ENCODE measurements around the gene CTRB1. TPM values are rescaled to one million over a fixed set of nuclear protein-coding genes. Genes with fewer than 3 reads are reported as not detected.

Gene CTRB1
- total and polyA plus RNA-seq, 2 of the 13 experiments (the other 11 are each of a cell fraction or from before 2014, with no cell fraction given) = not detected

- DNase-seq (ENCODE audit: low spot score) (no peak), ATAC-seq (no peak), FAIRE-seq (no peak)
- POLR2A ChIA-PET = interaction anchor here (4.3 to 9.3 kb wide), 3 partner anchors 13 to 42 kb away, joined by 82 to 151 read pairs (median 102); partner anchors contain the start of gene BCAR1
- H3K4me3 ChIP-seq (replicated peaks in 1 of 3; ENCODE audit: insufficient read depth in 1 of 3, low read depth in 2 of 3, low read length in 3 of 3) = peak overlapping the region; percentile 92 to 99 (median 96)
- BruUV-seq (replicated peaks) = TSS peak; percentile 40
- intact Hi-C loops (cut with micrococcal nuclease; ENCODE audit: unreplicated experiment) = loop anchor here (2.0 to 5.0 kb wide), 2 partner anchors 20 to 198 kb away; partner anchors contain the start of gene TMEM170A
- peak overlapping the region; percentile 98 for H3K4me2 ChIP-seq (ENCODE audit: low read depth, low read length)
- WGBS (ENCODE audit: low lambda C conversion rate) = 32% methylated on average over 13 of the region's 14 CpGs
- H3K9ac ChIP-seq (ENCODE audit: insufficient read depth, low read depth, low read length) = peak overlapping the region; percentile 96
- H4K20me1 ChIP-seq (ENCODE audit: insufficient read depth, low read length) = peaks cover 34% of the 10 kb centered on the region
- H3K79me2 ChIP-seq (ENCODE audit: insufficient read depth, low read length) = peaks cover 58% of the 10 kb centered on the region
- H3K4me1 ChIP-seq (ENCODE audit: insufficient read depth, low read length) = peaks cover 69% of the 10 kb centered on the region
- H3K27ac ChIP-seq (ENCODE audit: extremely low read length, insufficient read depth, low read length) = peak overlapping the region; percentile 61
- CTCF ChIA-PET (ENCODE audit: low intra/inter-chr PET ratio, low total read pairs) = no interaction called here
- no peaks in the 10 kb centered on the region for H3K27me3 ChIP-seq (ENCODE audit: control insufficient read depth in 1 of 2, insufficient read depth in 2 of 2, low read length in 2 of 2)
- in situ Hi-C loops (cut with HindIII; ENCODE audit: extremely low pct_ligation_motif_present, low pct_unique_long_range_greater_than_20kb) = no loop called here
- H2AFZ ChIP-seq (ENCODE audit: low read length) = no peak overlapping the region
- H3K36me3 ChIP-seq (replicated peaks in 1 of 2; ENCODE audit: control insufficient read depth in 1 of 2, insufficient read depth in 2 of 2, low read length in 2 of 2) = peaks cover 0 to 3% of the 10 kb centered on the region in 2 experiments; a peak in 1 of 5 replicates
- H3K9me3 ChIP-seq (ENCODE audit: low read length) = no peaks in the 10 kb centered on the region
- TF ChIP-seq ZNF800 (CRISPR knock-in tag; IDR thresholded peaks at IDR 0.05) = 0 out of 2 replicates have a peak, but pooled peaks have one; percentile 34
- TF ChIP-seq AKAP8 (CRISPR knock-in tag; IDR thresholded peaks at IDR 0.05) = peak; percentile 43; the same call in 1 of the 2 replicates
- TF ChIP-seq CBX2 (IDR thresholded peaks at IDR 0.05; ENCODE audit: low read depth, low read length) = no peak
- TF ChIP-seq CBX2 (CRISPR knock-in tag; IDR thresholded peaks at IDR 0.05; ENCODE audit: low read depth) = no peak
- TF ChIP-seq KLF6 (CRISPR knock-in tag; IDR thresholded peaks at IDR 0.05) = no peak
- 0 out of 2 replicates have a peak, but pooled peaks have one; percentile 25 for TF ChIP-seq ZNF772 (CRISPR knock-in tag; IDR thresholded peaks at IDR 0.05)
- no peak for TF ChIP-seq SRSF4 (IDR thresholded peaks at IDR 0.05; ENCODE audit: low read depth, low read length, poor library complexity, severe bottlenecking)
- 0 out of 2 replicates have a peak, but pooled peaks have one; percentile 15 for TF ChIP-seq HNF1B (CRISPR knock-in tag; IDR thresholded peaks at IDR 0.05)
- no peak for TF ChIP-seq ZNF460 (CRISPR knock-in tag; IDR thresholded peaks at IDR 0.05; ENCODE audit: borderline replicate concordance)
- TF ChIP-seq TAF1 (CRISPR knock-in tag; IDR thresholded peaks at IDR 0.05) = no peak; the same call in 1 of the 2 replicates
- peak in 1 of 2 experiments; percentile 8; a peak in 2 of 4 replicates for TF ChIP-seq HMGXB4 (CRISPR knock-in tag; IDR thresholded peaks at IDR 0.05; ENCODE audit: borderline replicate concordance in 1 of 2, low read depth in 1 of 2)
- 0 out of 2 replicates have a peak, but pooled peaks have one; percentile 8 for TF ChIP-seq SALL1 (CRISPR knock-in tag; IDR thresholded peaks at IDR 0.05)
- TF ChIP-seq EHMT2 (IDR thresholded peaks at IDR 0.05; ENCODE audit: borderline replicate concordance, low read depth, low read length) = no peak
- TF ChIP-seq CERS6 (CRISPR knock-in tag; IDR thresholded peaks at IDR 0.05) = no peak
- TF ChIP-seq FOXO1 (CRISPR knock-in tag; IDR thresholded peaks at IDR 0.05) = 0 out of 2 replicates have a peak, but pooled peaks have one; percentile 3
- no peak for TF ChIP-seq HDAC1 (CRISPR knock-in tag; IDR thresholded peaks at IDR 0.05)
Observed at GRCh38 chr16:75264457-75264998, 45.7 kb downstream of the CTRB1 start.
